ENCODE data around the gene EDIL3.

DNA sequence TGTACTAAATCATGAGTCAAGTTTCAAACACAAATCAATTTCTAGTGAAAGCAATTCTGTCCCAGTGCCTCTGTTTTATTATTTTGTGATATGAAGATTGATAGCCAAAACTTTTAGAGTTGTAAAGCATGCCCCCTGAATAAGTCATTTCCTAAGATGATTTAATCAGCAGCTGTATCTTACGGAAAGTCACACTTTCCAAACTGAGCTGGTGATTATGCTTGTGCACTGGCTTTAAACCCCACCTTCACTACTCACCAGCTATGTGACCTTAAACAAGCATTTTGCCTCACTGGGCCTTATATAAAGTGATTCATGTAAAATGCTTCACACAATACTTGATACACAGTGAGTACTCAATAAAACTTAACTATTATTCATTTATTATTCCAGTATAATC lies 78.1 kb downstream of the EDIL3 start:
- TF ChIP-seq POLR2AphosphoS5 (IDR thresholded peaks at IDR 0.05; ENCODE audit: low read depth, low read length) (no peak), TAF1 (IDR thresholded peaks at IDR 0.05; ENCODE audit: low read depth, low read length) (no peak), POLR2A (IDR thresholded peaks at IDR 0.05; ENCODE audit: low read depth, low read length) (no peak), SPI1 (IDR thresholded peaks at IDR 0.05; ENCODE audit: low read depth, low read length) (no peak), PAX5 (IDR thresholded peaks at IDR 0.05; ENCODE audit: insufficient read depth, low read length, severe bottlenecking) (no peak)

Data from GM12891 (cell line).